ENCODE data around the gene STON2. TPM values are rescaled to one million over a fixed set of nuclear protein-coding genes. Genes with fewer than 3 reads are reported as not detected.

The STON2 gene
- total RNA-seq, 4 donors from 2014 or later: 12.5 to 21.8 (median 16.1) TPM

DNA sequence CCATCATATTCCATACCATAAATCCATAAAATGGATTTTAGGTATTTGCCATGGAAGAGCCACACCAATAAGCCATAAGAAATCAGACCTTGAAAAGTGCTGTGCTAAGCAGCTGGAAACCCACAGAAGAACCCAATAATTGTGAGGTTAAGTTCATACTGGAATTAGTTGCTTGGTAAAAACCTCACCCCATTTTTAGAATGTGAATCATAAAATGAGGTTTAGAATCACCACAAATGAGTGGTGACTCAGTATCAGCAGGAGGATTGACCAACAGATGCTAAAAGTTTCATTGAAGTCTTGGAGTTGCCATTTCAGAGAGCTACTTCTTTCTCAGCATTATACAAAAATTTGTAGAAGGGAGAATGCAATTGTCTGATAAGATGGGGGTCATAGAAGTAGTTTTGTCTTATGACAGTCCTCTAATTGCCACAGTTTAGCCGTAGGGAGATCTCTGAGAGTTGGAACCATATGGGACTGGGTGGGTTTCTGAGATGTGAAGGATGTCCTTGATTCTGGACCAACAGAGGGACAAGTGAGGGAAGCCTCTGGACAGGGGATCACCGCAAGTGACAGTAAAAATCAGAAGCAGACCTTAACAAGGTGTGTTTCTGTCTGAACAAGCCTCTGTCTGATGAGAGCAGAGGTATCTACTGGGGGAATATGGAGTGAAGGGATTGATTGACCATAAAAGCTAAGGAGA is 1.4 kb upstream of the STON2 start:
- H3K4me3 ChIP-seq (ENCODE audit: low read depth, poor library complexity, severe bottlenecking): no peak overlapping the region
- whole genome bisulfite sequencing, 2 donors: 88 to 90% methylated on average over 2 of the region's 2 CpGs
- TF ChIP-seq, protein P1, sequence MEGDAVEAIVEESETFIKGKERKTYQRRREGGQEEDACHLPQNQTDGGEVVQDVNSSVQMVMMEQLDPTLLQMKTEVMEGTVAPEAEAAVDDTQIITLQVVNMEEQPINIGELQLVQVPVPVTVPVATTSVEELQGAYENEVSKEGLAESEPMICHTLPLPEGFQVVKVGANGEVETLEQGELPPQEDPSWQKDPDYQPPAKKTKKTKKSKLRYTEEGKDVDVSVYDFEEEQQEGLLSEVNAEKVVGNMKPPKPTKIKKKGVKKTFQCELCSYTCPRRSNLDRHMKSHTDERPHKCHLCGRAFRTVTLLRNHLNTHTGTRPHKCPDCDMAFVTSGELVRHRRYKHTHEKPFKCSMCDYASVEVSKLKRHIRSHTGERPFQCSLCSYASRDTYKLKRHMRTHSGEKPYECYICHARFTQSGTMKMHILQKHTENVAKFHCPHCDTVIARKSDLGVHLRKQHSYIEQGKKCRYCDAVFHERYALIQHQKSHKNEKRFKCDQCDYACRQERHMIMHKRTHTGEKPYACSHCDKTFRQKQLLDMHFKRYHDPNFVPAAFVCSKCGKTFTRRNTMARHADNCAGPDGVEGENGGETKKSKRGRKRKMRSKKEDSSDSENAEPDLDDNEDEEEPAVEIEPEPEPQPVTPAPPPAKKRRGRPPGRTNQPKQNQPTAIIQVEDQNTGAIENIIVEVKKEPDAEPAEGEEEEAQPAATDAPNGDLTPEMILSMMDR (IDR thresholded peaks at IDR 0.05): no peak
- TF ChIP-seq POLR2A (IDR thresholded peaks at IDR 0.05): no peak
- intact Hi-C loops (cut with DNase I; ENCODE audit: low total_unique reads): no loop called here
- DNase-seq (ENCODE audit: low spot score in 2 of 2): peak in 1 of 2 donors; percentile 63

DNA sequence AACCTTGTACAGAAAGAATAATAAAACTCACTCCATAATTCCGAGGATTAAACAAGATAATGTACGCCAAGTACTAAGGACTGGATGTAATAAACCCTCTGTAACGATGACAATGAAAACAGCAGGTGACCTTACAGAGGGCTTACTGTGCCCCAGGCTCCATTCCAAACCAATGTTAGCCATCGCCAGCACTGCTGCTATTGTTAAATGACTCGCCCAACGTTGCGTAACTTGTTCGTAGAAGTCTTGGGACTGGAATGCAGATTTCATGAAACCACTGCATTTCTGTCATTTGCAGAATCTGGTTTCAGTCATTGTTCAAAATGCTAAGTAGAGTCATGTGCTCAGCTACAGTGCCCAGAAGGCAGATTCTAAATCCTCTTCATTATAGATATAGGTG is 728 bp upstream of the STON2 start:
- TF ChIP-seq POLR2A (IDR thresholded peaks at IDR 0.05): no peak
- TF ChIP-seq, protein P1 (IDR thresholded peaks at IDR 0.05): no peak
- intact Hi-C loops (cut with DNase I; ENCODE audit: low total_unique reads): no loop called here
- peak; percentile 94 to 96 for DNase-seq (ENCODE audit: low spot score in 2 of 2)
- H3K4me3 ChIP-seq (ENCODE audit: low read depth, poor library complexity, severe bottlenecking): no peak overlapping the region
- 41 to 48% methylated on average over 8 of the region's 8 CpGs for WGBS, 2 donors

DNA sequence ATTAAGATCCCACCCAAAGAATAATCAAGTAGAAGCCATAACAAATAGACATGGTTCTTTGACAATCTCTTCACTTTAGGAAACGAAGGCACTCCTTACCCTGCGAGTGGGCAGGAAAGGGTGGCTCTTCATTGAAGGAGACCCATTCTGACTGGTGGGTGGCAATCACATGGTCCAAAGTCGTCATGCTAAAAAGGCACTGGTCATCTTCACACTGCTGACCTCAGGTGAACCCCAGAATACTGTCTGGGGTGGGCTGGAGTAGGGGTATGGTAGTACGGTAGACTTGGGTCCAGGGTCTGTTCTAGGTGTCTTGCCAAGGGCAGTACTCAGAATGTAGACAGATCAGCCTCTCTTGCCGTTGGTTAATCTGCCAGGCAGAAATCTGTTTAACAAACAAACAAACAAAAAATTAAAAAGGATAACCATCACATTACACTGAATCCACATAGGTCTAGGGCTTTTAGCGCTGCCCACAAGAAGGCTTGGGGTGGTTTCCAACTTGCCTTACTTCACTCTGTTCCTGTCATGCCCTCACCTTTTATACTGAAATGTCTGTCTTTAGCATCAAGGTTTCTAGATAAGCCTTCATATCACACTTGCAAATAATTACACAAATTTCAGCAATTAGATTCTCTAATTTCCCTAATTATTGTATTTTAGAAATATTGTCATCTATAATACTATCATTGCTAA is 1.8 kb downstream of the STON2 start:
- DNase-seq (ENCODE audit: low spot score in 2 of 2): no peak
- WGBS, 2 donors: 79 to 80% methylated on average over 6 of the region's 6 CpGs
- H3K4me3 ChIP-seq (ENCODE audit: low read depth, poor library complexity, severe bottlenecking): no peak overlapping the region
- no peak for TF ChIP-seq POLR2A (IDR thresholded peaks at IDR 0.05)
- TF ChIP-seq, protein P1 (IDR thresholded peaks at IDR 0.05): no peak
- intact Hi-C loops (cut with DNase I; ENCODE audit: low total_unique reads): no loop called here

DNA sequence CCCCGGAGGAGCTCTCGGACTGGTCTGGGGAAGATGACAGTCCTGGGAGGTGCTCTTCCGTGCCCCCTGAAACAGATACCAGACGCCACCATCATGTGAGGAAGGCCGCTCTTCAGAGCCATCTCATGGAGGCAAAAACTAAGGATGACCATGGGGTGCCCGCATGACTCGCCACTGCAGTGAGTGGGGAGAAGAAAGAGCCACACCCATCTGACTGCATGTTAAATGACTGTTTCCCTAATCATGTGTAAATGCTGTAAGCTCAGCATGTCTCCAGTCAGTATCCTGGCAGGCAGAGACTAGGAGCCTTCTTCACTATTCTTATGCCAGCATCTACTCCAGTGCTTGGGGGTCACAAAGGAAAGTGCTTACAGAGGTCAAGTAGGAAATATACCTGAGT is 4.0 kb downstream of the STON2 start:
- no peak for DNase-seq (ENCODE audit: low spot score in 2 of 2)
- no peak overlapping the region for H3K4me3 ChIP-seq (ENCODE audit: low read depth, poor library complexity, severe bottlenecking)
- TF ChIP-seq POLR2A (IDR thresholded peaks at IDR 0.05): no peak
- TF ChIP-seq, protein P1 (IDR thresholded peaks at IDR 0.05): no peak
- intact Hi-C loops (cut with DNase I; ENCODE audit: low total_unique reads): no loop called here
- WGBS, 2 donors: 92 to 97% methylated on average over 6 to 7 of the region's 7 CpGs

DNA sequence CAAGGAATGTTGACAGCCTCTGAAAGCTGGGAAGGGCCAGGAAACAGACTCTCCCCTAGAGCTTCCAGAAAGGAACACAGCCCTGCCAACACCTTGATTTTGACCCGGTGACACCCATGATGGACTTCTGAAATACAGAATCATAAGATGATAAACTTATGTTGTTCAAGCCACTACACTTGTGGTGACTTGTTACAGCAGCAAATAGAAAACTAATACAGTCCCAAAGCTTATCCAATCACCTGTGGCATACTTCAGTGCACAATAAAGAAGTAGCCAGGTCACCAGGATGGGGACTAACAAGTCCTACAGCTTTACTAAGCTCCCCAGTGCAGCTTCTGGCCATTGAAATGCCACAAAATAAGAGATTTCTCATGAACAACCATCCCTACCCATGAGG is 5.4 kb downstream of the STON2 start:
- WGBS, 2 donors: 89 to 95% methylated on average over 1 of the region's 1 CpG
- no peak for DNase-seq (ENCODE audit: low spot score in 2 of 2)
- no peak overlapping the region for H3K4me3 ChIP-seq (ENCODE audit: low read depth, poor library complexity, severe bottlenecking)
- TF ChIP-seq, protein P1 (IDR thresholded peaks at IDR 0.05): no peak
- TF ChIP-seq POLR2A (IDR thresholded peaks at IDR 0.05): no peak
- intact Hi-C loops (cut with DNase I; ENCODE audit: low total_unique reads): no loop called here
